ENCODE results near the gene DRD2.

Gene DRD2

GRCh38 chr11:113410414-113411135 is 64.6 kb downstream of the DRD2 start:
- no peak for DNase-seq
- in situ Hi-C loops (cut with HindIII; ENCODE audit: low pct_ligation_motif_present, low sequenced_read_pairs): no loop called here
- Histone ChIP-seq H3K4me3 (ENCODE audit: low read depth, low read length) (no peak overlapping the region), H3K36me3 (replicated peaks) (no peaks in the 10 kb centered on the region), H3K27me3 (replicated peaks) (no peaks in the 10 kb centered on the region), H3K27ac (no peak overlapping the region)
- TF ChIP-seq CTCF (IDR thresholded peaks at IDR 0.05; ENCODE audit: low read depth, low read length, missing control alignments): no peak

- no peak for TF ChIP-seq CTCF (IDR thresholded peaks at IDR 0.05; ENCODE audit: low read depth, low read length, missing control alignments)
- Histone ChIP-seq H3K27me3 (replicated peaks) (no peaks in the 10 kb centered on the region), H3K36me3 (replicated peaks) (no peaks in the 10 kb centered on the region), H3K27ac (no peak overlapping the region), H3K4me3 (ENCODE audit: low read depth, low read length) (no peak overlapping the region)
- DNase-seq: no peak
- in situ Hi-C loops (cut with HindIII; ENCODE audit: low pct_ligation_motif_present, low sequenced_read_pairs): no loop called here
Observed at GRCh38 chr11:113409526-113409925, 65.7 kb downstream of the DRD2 start.

GRCh38 chr11:113408887-113409286 is 66.3 kb downstream of the DRD2 start:
- no peak for TF ChIP-seq CTCF (IDR thresholded peaks at IDR 0.05; ENCODE audit: low read depth, low read length, missing control alignments)
- in situ Hi-C loops (cut with HindIII; ENCODE audit: low pct_ligation_motif_present, low sequenced_read_pairs): no loop called here
- no peak for DNase-seq
- Histone ChIP-seq H3K27me3 (replicated peaks) (no peaks in the 10 kb centered on the region), H3K27ac (no peak overlapping the region), H3K36me3 (replicated peaks) (no peaks in the 10 kb centered on the region), H3K4me3 (ENCODE audit: low read depth, low read length) (no peak overlapping the region)

- in situ Hi-C loops (cut with HindIII; ENCODE audit: low pct_ligation_motif_present, low sequenced_read_pairs): no loop called here
- H3K4me3 ChIP-seq (ENCODE audit: low read depth, low read length): no peak overlapping the region
Observed at GRCh38 chr11:113408206-113408605, 67.0 kb downstream of the DRD2 start.

GRCh38 chr11:113407163-113407562 is 68.0 kb downstream of the DRD2 start:
- Histone ChIP-seq H3K27me3 (replicated peaks) (no peaks in the 10 kb centered on the region), H3K4me3 (ENCODE audit: low read depth, low read length) (no peak overlapping the region), H3K36me3 (replicated peaks) (no peaks in the 10 kb centered on the region), H3K27ac (no peak overlapping the region)
- in situ Hi-C loops (cut with HindIII; ENCODE audit: low pct_ligation_motif_present, low sequenced_read_pairs): no loop called here
- TF ChIP-seq CTCF (IDR thresholded peaks at IDR 0.05; ENCODE audit: low read depth, low read length, missing control alignments): no peak
- no peak for DNase-seq

More at GRCh38 chr11:113408206-113408605, 67.0 kb downstream of the DRD2 start:
- Histone ChIP-seq H3K27me3 (replicated peaks) (no peaks in the 10 kb centered on the region), H3K36me3 (replicated peaks) (no peaks in the 10 kb centered on the region), H3K27ac (no peak overlapping the region)
- no peak for DNase-seq
- TF ChIP-seq CTCF (IDR thresholded peaks at IDR 0.05; ENCODE audit: low read depth, low read length, missing control alignments): no peak
